Memory B cell (primary cell): ENCODE results near the gene CYTH3.
"Not testable (repeated sequence)": the region's sequence is repeated elsewhere in the genome, so short reads cannot be mapped to it uniquely, and the experiment has no call there.

Source experiments
- ATAC-seq: fragments of 150-1000 bp; cut with Tn5 transposase; 2 replicates; pipeline ENCODE4 v1.10.0; 2021; ENCODE audit warnings: low read depth, mild to moderate bottlenecking, moderate library complexity
- DNase-seq, 2 donors: peaks; one replicate each; pipeline ENCODE4 v3.0.0; 2022; ENCODE audit warnings: low spot score in 2 of 2
- H3K27ac Mint-ChIP-seq: one replicate; pipeline ENCODE4 v1.8.0; 2022; ENCODE audit warnings: mild to moderate bottlenecking, moderate library complexity, mixed read lengths
- H3K27me3 Mint-ChIP-seq: one replicate; pipeline ENCODE4 v1.8.0; 2022; ENCODE audit warnings: mixed read lengths
- H3K36me3 Mint-ChIP-seq: one replicate; pipeline ENCODE4 v1.8.0; 2022; ENCODE audit warnings: mild to moderate bottlenecking, mixed read lengths
- H3K4me1 Mint-ChIP-seq: one replicate; pipeline ENCODE4 v1.8.0; 2022; ENCODE audit warnings: mixed read lengths
- H3K4me3 Mint-ChIP-seq: one replicate; pipeline ENCODE4 v1.8.0; 2022; ENCODE audit warnings: mild to moderate bottlenecking, moderate library complexity, mixed read lengths
- H3K9me3 Mint-ChIP-seq: one replicate; pipeline ENCODE4 v1.8.0; 2022; ENCODE audit warnings: mixed read lengths

Gene CYTH3

DNA sequence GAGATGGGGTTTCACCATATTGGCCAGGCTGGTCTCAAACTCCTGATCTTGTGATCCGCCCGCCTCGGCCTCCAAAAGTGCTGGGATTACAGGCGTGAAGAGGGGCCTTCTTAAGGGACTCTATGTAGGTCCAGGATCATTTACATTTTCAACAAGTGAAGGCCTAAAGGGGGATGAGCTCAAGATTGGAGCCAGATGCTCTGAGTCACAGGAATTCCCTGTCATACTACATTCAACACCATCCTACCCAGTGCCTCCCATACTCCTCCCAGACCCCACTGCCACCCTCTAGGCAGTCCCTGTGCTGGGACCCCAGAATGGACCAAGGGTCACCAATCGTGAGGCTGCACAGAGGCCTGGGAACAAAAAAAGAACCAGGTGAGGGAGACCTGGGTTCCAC, 29.9 kb downstream of the CYTH3 start:
- Mint-ChIP-seq H3K4me1 (peaks cover 3% of the 10 kb centered on the region), H3K36me3 (no peaks in the 10 kb centered on the region), H3K27me3 (no peaks in the 10 kb centered on the region), H3K9me3 (no peaks in the 10 kb centered on the region), H3K27ac (no peak overlapping the region), H3K4me3 (no peak overlapping the region)
- no peak for DNase-seq
- no peak for ATAC-seq

DNA sequence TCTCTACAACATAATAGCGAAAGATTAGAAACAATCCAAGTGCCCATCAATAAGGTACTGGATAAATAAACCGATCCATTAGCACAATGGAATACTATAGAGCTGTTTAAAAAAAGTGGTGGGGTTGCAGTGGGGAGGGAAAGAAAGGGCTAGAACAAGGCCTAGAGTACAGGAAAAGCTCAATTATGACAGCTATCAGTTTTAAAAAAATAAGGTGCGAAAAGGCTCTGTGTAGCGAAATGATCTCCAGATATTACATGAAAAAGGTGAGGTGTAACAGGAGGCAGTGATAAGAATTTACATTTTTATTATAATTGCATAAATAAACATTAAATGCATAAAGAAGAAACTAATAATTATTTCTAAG, 30.8 kb downstream of the CYTH3 start:
- no peak for ATAC-seq
- DNase-seq: no peak
- Mint-ChIP-seq H3K4me1 (peaks cover 3% of the 10 kb centered on the region), H3K9me3 (no peaks in the 10 kb centered on the region), H3K27me3 (no peaks in the 10 kb centered on the region), H3K4me3 (no peak overlapping the region), H3K36me3 (no peaks in the 10 kb centered on the region), H3K27ac (no peak overlapping the region)

DNA sequence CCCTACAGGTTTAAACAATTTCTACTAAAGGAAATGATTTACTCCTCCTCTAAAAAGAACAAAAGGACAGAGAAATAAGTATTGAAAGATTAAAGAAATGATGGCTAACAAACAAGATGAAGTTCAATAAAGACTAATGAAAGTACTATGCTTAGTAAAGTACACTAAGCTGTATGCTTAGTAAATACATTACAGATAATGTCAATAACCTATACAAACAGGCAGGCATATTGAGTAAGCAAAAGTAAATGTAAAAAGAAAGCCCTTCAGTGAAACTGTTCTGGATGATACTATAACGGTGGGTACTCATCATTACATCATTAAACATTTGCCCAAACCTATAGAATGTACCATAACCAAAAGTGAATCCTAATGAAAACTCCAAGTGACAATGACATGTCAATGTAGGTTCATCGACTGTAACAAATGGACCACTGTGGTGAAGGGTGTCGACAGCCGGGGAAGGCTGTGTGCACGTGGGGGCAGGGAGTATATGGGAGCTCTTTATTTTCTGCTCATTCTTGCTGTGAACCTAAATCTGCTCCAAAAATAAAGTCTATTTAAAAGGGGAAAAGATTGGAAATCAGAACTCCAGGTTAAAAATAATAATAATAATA, 34.0 kb downstream of the CYTH3 start:
- Mint-ChIP-seq H3K27ac (no peak overlapping the region), H3K4me3 (no peak overlapping the region), H3K27me3 (no peaks in the 10 kb centered on the region), H3K4me1 (peaks cover 6% of the 10 kb centered on the region), H3K36me3 (no peaks in the 10 kb centered on the region), H3K9me3 (no peaks in the 10 kb centered on the region)
- ATAC-seq (no peak), DNase-seq (no peak)

DNA sequence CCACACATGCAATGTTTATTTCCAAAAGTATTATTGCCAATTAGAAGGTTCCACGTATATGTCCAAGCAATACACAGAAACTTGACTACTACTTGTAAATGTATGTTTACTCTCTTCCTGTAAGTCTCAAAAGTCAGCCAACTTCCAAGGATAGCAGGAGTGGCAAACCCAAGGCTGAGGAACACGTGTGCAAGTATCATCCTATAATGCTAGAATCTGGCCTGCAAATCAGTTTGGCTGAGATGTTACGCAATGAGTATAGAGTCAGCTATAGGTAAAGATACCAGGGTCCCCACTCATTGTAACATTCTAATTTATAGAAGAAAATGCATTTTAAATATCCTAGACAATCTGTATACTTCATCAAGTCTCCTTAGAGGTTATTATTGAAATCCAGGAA, 34.7 kb downstream of the CYTH3 start:
- no peaks in the 10 kb centered on the region for H3K36me3 Mint-ChIP-seq
- no peak for ATAC-seq
- H3K27ac Mint-ChIP-seq: no peak overlapping the region
- no peaks in the 10 kb centered on the region for H3K9me3 Mint-ChIP-seq
- peaks cover 2% of the 10 kb centered on the region for H3K27me3 Mint-ChIP-seq
- H3K4me1 Mint-ChIP-seq: peaks cover 10% of the 10 kb centered on the region
- no peak for DNase-seq
- no peak overlapping the region for H3K4me3 Mint-ChIP-seq

DNA sequence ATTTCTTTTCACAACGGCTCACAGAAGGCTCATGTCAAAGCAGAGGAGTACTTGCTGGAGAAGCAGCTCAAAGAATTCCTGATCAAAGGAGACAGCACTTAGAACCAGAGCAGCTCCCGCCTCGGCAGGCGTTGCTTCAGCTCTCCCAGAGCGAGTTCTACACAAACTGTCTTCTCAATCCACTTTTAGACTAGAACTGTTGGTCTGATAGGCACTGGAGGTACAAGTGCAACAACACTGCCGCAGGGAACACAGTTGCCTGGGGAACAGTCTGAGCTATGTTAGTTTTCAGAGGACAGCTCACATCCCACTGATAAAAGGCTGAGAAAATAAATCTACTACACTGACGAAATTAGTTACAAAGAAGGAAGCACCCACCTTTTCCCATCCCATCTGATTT, 35.4 kb downstream of the CYTH3 start:
- no peak for ATAC-seq
- H3K27ac Mint-ChIP-seq: no peak overlapping the region
- H3K36me3 Mint-ChIP-seq: no peaks in the 10 kb centered on the region
- peaks cover 3% of the 10 kb centered on the region for H3K27me3 Mint-ChIP-seq
- peaks cover 15% of the 10 kb centered on the region for H3K4me1 Mint-ChIP-seq
- DNase-seq: no peak
- no peaks in the 10 kb centered on the region for H3K9me3 Mint-ChIP-seq
- H3K4me3 Mint-ChIP-seq: no peak overlapping the region

DNA sequence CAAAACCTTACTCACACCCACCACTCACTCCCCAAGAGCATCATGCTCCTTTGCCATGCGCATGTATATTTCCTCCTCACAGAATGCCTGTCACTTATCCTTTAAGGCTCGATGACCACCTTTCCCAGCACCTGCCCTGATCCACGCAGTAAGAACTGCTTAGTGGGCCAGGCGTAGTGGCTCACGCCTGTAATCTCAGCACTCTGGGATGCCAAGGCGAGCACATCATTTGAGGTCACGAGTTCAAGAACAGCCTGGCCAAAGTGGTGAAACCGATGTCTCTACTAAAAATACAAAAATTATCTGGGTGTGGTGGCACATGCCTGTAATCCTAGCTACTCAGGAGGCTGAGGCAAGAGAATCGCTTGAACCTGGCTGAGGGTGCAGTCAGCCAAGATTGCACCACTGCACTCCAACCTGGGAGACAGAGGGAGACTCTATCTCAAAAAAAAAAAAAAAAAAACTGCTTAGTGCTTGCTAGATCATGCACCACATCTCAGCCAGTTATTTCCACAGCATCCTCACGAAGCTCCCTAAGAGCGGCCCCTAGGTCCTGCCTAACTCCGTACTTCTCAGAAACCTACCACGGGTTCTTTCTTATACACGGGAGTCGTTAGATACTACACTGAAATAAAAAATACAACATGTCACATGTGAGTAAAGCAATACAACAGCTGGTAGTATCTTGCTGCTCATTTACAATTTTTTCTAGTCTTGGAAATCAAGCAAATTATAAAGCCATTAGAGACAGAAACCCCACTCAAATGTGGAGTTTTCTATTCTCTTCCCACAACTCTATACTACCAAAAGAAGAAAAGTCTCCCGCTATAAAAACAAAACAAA, 37.2 kb downstream of the CYTH3 start:
- no peak for ATAC-seq
- Mint-ChIP-seq H3K36me3 (no peaks in the 10 kb centered on the region), H3K27ac (no peak overlapping the region), H3K27me3 (peaks cover 5% of the 10 kb centered on the region), H3K4me3 (no peak overlapping the region), H3K9me3 (no peaks in the 10 kb centered on the region), H3K4me1 (peaks cover 17% of the 10 kb centered on the region)
- DNase-seq: no peak

DNA sequence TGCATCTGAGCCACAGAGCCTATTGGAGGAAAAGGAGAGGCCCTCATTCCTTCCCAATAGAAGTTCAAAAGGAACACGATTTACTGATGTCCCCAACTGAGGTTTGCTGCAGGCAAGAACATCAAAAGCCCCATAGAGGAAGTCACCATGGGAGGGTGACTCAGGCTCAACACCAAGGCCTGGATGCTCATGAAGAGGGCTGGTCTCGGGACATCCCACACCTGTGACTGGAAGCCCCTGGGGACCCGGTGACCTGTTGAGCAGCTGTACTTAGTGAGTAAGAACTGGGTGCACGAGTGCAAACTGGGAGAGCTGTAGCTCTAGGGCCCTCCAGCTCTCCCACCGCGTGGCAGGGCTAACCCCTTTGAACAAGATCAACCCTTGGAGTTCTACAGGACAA, 38.0 kb downstream of the CYTH3 start:
- no peak overlapping the region for H3K4me3 Mint-ChIP-seq
- no peaks in the 10 kb centered on the region for H3K9me3 Mint-ChIP-seq
- no peak for ATAC-seq
- H3K27ac Mint-ChIP-seq: no peak overlapping the region
- H3K27me3 Mint-ChIP-seq: peaks cover 5% of the 10 kb centered on the region
- no peak for DNase-seq
- no peaks in the 10 kb centered on the region for H3K36me3 Mint-ChIP-seq
- peaks cover 17% of the 10 kb centered on the region for H3K4me1 Mint-ChIP-seq

DNA sequence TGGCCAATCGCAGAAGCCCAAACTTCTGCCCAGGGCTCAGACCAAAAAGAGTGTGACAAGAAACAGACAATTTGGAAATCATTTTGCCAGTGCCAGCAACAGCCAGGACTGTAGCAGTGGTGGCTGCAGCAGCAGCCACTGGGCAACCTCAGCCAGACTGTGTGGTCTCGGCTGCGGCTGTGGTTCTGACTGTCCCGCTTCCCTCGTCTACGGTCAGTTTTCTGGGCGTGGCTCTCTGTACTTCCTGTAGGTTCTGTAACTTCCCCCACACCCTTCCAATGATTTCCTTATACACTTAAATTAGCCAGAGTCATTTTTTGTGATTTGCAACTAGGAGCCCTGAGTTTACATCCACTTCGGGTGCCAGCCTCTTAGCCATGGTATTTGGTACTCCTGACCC, 39.9 kb downstream of the CYTH3 start:
- no peaks in the 10 kb centered on the region for H3K9me3 Mint-ChIP-seq
- ATAC-seq (no peak), DNase-seq (no peak)
- H3K36me3 Mint-ChIP-seq: no peaks in the 10 kb centered on the region
- peaks cover 25% of the 10 kb centered on the region for H3K4me1 Mint-ChIP-seq
- peaks cover 5% of the 10 kb centered on the region for H3K27me3 Mint-ChIP-seq
- H3K27ac Mint-ChIP-seq: no peak overlapping the region
- H3K4me3 Mint-ChIP-seq: peak overlapping the region; percentile 41

DNA sequence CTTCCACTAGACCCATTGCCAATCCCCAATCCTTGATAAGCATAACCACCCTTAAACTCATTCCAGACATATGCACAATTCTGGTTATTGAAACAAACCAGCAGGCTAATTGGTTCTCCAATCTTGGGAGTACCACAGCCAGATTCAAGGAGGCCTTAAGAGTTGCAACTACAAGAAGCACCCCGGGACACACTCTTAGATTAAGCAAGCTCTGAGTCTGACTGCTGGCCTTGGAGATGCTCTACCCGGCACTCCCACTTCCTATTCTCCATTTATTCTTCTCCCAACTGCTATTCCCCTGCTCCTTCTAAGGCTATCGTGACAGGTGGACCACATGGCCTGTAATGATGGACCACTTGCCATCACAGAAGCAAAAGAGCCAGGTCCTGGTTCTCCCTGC, 40.3 kb downstream of the CYTH3 start:
- Mint-ChIP-seq H3K9me3 (no peaks in the 10 kb centered on the region), H3K4me3 (no peak overlapping the region), H3K27me3 (peaks cover 5% of the 10 kb centered on the region), H3K4me1 (peaks cover 25% of the 10 kb centered on the region), H3K27ac (no peak overlapping the region), H3K36me3 (no peaks in the 10 kb centered on the region)
- DNase-seq (no peak), ATAC-seq (no peak)

DNA sequence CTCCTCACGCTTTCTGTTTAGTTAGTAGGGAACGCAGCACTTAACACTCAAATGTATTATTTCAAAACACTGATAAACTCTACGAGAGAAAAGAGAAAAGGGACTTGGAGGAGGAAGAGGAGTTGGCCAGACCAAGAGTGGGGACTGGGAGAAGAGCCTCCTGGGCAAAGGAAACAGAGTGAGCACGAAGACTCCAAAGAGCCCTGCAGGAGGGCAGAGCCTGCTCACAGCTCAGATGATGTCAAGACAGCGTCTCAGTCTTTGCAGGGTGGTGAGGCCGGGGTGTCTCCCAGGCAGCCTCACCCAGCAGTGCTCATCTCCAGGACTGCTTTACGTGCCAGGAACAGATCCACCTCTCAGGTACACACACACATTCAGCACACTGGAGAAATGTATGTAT, 41.2 kb downstream of the CYTH3 start:
- no peak overlapping the region for H3K27ac Mint-ChIP-seq
- H3K27me3 Mint-ChIP-seq: peaks cover 5% of the 10 kb centered on the region
- peaks cover 25% of the 10 kb centered on the region for H3K4me1 Mint-ChIP-seq
- no peak overlapping the region for H3K4me3 Mint-ChIP-seq
- no peaks in the 10 kb centered on the region for H3K36me3 Mint-ChIP-seq
- DNase-seq (no peak), ATAC-seq (no peak)
- no peaks in the 10 kb centered on the region for H3K9me3 Mint-ChIP-seq

DNA sequence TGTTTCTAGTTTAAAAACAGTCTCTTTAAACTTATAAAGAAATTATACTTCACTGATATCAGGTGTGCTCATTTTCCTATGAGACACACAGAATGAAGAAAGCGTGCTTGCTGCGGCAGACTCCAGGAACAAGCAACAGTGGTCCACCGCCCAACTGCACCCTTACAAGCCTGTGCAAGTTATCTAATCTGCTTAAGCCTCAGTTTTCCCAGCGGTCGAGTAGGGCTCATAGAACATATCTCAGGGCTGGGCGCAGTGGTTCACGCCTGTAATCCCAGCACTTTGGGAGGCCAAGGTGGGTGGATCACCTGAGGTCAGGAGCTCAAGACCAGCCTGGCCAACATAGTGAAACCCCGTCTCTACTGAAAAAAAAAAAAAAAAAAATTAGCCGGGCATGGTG, 43.1 kb downstream of the CYTH3 start:
- not testable (repeated sequence) for H3K36me3 Mint-ChIP-seq, H3K27ac Mint-ChIP-seq, H3K9me3 Mint-ChIP-seq, H3K4me3 Mint-ChIP-seq, ATAC-seq, DNase-seq, H3K27me3 Mint-ChIP-seq
- peaks cover 25% of the 10 kb centered on the region for H3K4me1 Mint-ChIP-seq

DNA sequence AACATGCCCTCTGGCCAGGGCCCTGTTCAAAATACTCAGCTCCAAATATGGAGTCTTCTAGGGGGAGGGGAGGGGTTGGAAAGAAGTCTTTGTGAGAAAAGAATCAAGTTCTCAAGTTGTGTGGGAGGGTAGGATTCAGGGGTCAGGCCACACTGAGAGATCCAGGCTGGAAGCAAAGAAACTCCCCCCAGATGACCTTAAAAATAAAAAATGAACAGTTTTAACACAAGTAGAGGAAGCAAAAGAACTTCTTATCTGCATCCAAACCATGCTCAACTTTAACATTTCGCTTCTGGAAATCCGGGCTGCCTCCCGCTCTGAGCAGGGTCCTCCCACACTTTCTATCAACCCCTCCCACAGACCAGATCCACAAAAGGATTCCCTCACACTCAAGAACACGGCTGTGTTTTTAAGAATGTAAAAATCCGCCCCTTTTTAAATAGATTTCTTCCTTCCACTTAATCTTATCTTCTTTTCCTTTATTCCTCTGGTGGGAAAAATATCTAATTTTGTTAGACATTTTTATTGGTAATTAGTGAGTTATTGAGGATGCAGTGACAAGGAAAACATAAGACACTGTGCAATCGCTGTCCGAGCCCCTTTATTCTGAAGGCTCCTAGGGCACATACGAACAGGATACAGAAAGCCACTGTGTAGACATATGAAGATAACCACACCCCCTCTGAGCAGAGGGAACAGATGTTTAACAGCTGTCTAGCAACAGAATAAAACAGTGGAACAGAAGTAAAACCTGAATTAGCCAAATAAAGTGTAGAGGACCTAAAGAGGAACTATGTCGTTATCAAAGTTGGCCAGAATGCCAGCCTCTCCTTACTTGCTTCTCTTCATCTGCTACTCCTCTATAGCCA, 43.8 kb downstream of the CYTH3 start:
- Mint-ChIP-seq H3K36me3 (no peaks in the 10 kb centered on the region), H3K9me3 (no peaks in the 10 kb centered on the region), H3K4me3 (no peak overlapping the region), H3K27me3 (peaks cover 5% of the 10 kb centered on the region), H3K4me1 (peaks cover 22% of the 10 kb centered on the region), H3K27ac (peak overlapping the region; percentile 31)
- ATAC-seq (peak; percentile 98), DNase-seq (peak in 1 of 2 donors; percentile 21)

DNA sequence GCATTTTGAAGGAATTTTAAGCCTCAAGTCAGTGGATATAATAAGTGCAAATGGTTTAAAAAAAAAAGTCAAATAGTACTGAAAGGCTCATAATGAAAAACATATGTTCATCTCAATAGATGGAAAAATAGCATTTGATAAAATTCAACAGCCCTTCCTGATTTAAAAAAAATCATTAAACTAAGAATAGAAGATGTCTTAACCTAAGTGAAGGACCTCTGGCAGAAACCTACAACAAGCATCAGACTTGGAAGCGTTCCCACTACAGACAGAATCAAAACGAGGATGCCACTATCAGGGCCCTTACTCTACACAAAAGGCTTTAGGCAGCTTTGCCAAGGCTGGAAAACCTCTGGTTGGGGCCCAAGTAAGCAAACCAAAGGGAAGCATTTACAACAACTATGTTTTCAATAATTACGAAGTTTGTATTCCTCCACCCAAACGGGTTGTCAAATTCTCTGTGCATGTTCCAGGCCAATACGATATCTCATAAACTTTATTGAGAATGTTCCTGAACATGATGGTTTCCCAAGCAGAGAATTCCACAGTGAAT, 45.1 kb downstream of the CYTH3 start:
- DNase-seq (no peak), ATAC-seq (no peak)
- Mint-ChIP-seq H3K27me3 (peaks cover 2% of the 10 kb centered on the region), H3K4me1 (peaks cover 17% of the 10 kb centered on the region), H3K27ac (no peak overlapping the region), H3K4me3 (no peak overlapping the region), H3K36me3 (no peaks in the 10 kb centered on the region), H3K9me3 (no peaks in the 10 kb centered on the region)

DNA sequence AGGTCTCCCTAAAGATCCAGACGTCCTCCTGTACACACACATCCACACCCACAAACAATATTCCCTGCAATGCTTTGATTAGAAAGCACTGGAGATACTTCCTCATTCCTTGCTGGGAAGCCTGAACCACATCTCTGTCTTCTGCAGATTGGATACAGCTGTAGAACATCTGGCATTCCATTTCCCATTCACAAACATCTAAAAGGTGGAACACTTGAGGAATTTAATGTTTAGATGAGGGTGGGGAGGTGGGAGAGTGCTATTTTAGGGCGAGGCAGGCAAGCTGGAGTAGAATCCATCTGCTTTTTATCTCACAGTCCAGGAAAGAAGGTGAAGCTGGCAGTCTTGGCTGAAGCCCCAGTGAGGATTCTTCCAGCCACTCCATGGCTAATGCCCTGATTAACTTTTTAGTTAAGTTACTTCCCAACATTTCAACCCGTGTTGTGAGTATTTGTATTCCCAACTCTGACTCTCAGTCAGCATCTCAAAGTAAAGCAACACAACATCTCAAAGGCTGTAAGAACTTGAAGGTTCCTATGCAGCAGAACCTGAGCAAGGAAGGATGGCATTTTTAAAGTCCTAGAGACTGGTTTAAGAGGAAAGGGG, 46.1 kb downstream of the CYTH3 start:
- H3K27ac Mint-ChIP-seq: no peak overlapping the region
- H3K27me3 Mint-ChIP-seq: no peaks in the 10 kb centered on the region
- peaks cover 14% of the 10 kb centered on the region for H3K4me1 Mint-ChIP-seq
- no peaks in the 10 kb centered on the region for H3K9me3 Mint-ChIP-seq
- DNase-seq (no peak), ATAC-seq (no peak)
- no peaks in the 10 kb centered on the region for H3K36me3 Mint-ChIP-seq
- H3K4me3 Mint-ChIP-seq: no peak overlapping the region
